Spinal cord (tissue), 10 donors: ENCODE results near the gene EYA3. TPM values are rescaled to one million over a fixed set of nuclear protein-coding genes. Genes with fewer than 3 reads are reported as not detected.

Source experiments
- DNase-seq, 6 donors: peaks; one replicate each; pipeline versions ENCODE4 v3.0.0 to v3.0.0-alpha.2; 2013 to 2015; ENCODE audit warnings: low spot score in 6 of 6, low read depth in 4 of 6
- H3K27ac ChIP-seq: one replicate; pipeline ENCODE4 v1.5.1; 2013; ENCODE audit warnings: low read depth, low read length, control low read depth
- H3K27me3 ChIP-seq: one replicate; pipeline ENCODE4 v1.6.1; 2013; ENCODE audit warnings: low read length; ENCODE audit not compliant: control insufficient read depth, insufficient read depth
- H3K36me3 ChIP-seq: one replicate; pipeline ENCODE4 v1.6.1; 2013; ENCODE audit warnings: low read length; ENCODE audit not compliant: control insufficient read depth, insufficient read depth
- H3K4me1 ChIP-seq: one replicate; pipeline ENCODE4 v1.6.1; 2013; ENCODE audit warnings: low read length; ENCODE audit not compliant: control insufficient read depth, insufficient read depth
- H3K4me3 ChIP-seq: one replicate; pipeline ENCODE4 v1.5.1; 2013; ENCODE audit warnings: low read depth, low read length, control low read depth
- H3K9me3 ChIP-seq: one replicate; pipeline ENCODE4 v1.6.1; 2013; ENCODE audit warnings: low read length; ENCODE audit not compliant: control insufficient read depth, insufficient read depth
- WGBS: methylation state at CpG from one replicate; pipeline ENCODE4 v1.1.5; 2013; ENCODE audit warnings: missing lambda C conversion rate; ENCODE audit not compliant: insufficient coverage; 5-methylcytosine and 5-hydroxymethylcytosine counted together
- polyA plus RNA-seq, 2 donors: library from polyadenylated mRNA; unstranded; fragments of 120-200 nt; gene quantifications; one replicate each; pipeline ENCODE4 v1.2.1, GENCODE V29; 2013; ENCODE audit not compliant: insufficient read length in 2 of 2
- total RNA-seq, 2 donors: library from RNA; depleted of rRNA in 1 of 2; stranded (reverse); fragments of 120-200 nt in 1 of 2; fragments of >200 nt in 1 of 2; gene quantifications; one replicate each; pipeline versions ENCODE4 v1.2.3 to v1.2.4, GENCODE V29; 2013 to 2014
- donor health status: healthy.

The EYA3 gene
- total and polyA plus RNA-seq, 4 donors = 14.3 to 17.5 (median 15.1) TPM

- Histone ChIP-seq H3K4me1 (peaks cover 29% of the 10 kb centered on the region), H3K36me3 (peaks cover 7% of the 10 kb centered on the region), H3K4me3 (no peak overlapping the region), H3K27me3 (no peaks in the 10 kb centered on the region), H3K9me3 (no peaks in the 10 kb centered on the region), H3K27ac (no peak overlapping the region)
- WGBS = 95% methylated on average over 4 of the region's 5 CpGs
- no peak for DNase-seq
Measured at GRCh38 chr1:27957655-27958054, 130.8 kb downstream of the EYA3 start.

DNA sequence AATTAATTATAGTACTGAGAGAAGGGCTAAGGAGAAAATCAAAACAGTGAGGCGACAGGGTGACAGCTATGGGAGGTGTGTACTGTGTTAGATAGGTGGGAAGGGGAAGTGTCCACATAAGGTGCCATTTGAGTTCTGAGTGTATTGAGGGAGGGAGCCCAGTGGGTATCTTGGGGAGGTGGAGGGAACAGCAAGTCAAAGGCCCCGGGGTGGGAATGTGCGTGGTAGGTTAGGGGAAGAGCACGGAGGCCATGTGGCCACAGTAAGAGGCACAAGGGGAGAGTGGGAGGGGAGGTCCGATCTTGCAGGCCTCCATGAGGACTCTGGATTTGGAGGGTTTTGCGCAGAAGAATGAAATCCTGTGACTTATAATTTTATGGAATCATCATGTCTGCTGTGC lies 131.6 kb downstream of the EYA3 start:
- 90% methylated on average over 6 of the region's 6 CpGs for WGBS
- Histone ChIP-seq H3K9me3 (no peaks in the 10 kb centered on the region), H3K27ac (no peak overlapping the region), H3K4me1 (peaks cover 29% of the 10 kb centered on the region), H3K27me3 (no peaks in the 10 kb centered on the region), H3K36me3 (peaks cover 7% of the 10 kb centered on the region), H3K4me3 (no peak overlapping the region)
- no peak for DNase-seq

- Histone ChIP-seq H3K36me3 (peaks cover 7% of the 10 kb centered on the region), H3K27me3 (no peaks in the 10 kb centered on the region), H3K4me3 (no peak overlapping the region), H3K27ac (no peak overlapping the region), H3K9me3 (no peaks in the 10 kb centered on the region), H3K4me1 (peaks cover 15% of the 10 kb centered on the region)
- no peak for DNase-seq
- 98% methylated on average over 4 of the region's 6 CpGs for WGBS
Measured at GRCh38 chr1:27955076-27955475, 133.3 kb downstream of the EYA3 start.

- DNase-seq = no peak
- Histone ChIP-seq H3K9me3 (no peaks in the 10 kb centered on the region), H3K36me3 (peaks cover 7% of the 10 kb centered on the region), H3K4me1 (peaks cover 10% of the 10 kb centered on the region), H3K27me3 (no peaks in the 10 kb centered on the region), H3K27ac (no peak overlapping the region), H3K4me3 (no peak overlapping the region)
- 94% methylated on average over 7 of the region's 10 CpGs for WGBS
Measured at GRCh38 chr1:27954186-27954585, 134.2 kb downstream of the EYA3 start.

DNA sequence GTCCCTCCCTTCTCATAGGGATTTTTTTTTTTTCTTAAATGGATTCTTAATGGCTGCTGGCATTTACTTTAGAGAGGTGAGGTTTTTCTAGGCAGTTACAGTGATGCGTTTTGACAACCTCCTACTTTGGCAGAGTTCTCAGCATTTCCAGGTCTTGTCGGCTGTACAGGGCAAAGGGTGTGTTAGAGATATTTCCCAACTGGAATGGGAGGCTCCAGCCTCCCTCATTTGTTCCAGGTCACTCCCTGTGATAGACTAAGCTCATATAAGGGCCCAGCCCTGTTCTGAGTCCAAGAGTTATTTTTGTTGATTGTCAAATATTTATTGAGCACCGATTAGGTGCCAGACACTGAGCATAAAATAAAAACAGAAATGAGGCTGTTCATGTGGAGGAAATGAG lies 136.3 kb downstream of the EYA3 start:
- Histone ChIP-seq H3K27me3 (no peaks in the 10 kb centered on the region), H3K4me1 (no peaks in the 10 kb centered on the region), H3K27ac (no peak overlapping the region), H3K9me3 (no peaks in the 10 kb centered on the region), H3K36me3 (no peaks in the 10 kb centered on the region), H3K4me3 (no peak overlapping the region)
- no peak for DNase-seq
- WGBS = 100% methylated on average over 1 of the region's 3 CpGs

- no peak for DNase-seq
- no peaks in the 10 kb centered on the region for H3K9me3 ChIP-seq
- no peaks in the 10 kb centered on the region for H3K27me3 ChIP-seq
- WGBS = 67% methylated on average over 1 of the region's 3 CpGs
- no peak overlapping the region for H3K27ac ChIP-seq
- no peaks in the 10 kb centered on the region for H3K4me1 ChIP-seq
- no peak overlapping the region for H3K4me3 ChIP-seq
- H3K36me3 ChIP-seq = no peaks in the 10 kb centered on the region
Measured at GRCh38 chr1:27951396-27951795, 137.0 kb downstream of the EYA3 start.

GRCh38 chr1:27949027-27949426 lies 139.4 kb downstream of the EYA3 start:
- Histone ChIP-seq H3K27ac (no peak overlapping the region), H3K9me3 (no peaks in the 10 kb centered on the region), H3K4me1 (no peaks in the 10 kb centered on the region), H3K36me3 (peaks cover 4% of the 10 kb centered on the region), H3K27me3 (no peaks in the 10 kb centered on the region), H3K4me3 (no peak overlapping the region)
- DNase-seq = no peak
- 94% methylated on average over 8 of the region's 8 CpGs for WGBS

DNA sequence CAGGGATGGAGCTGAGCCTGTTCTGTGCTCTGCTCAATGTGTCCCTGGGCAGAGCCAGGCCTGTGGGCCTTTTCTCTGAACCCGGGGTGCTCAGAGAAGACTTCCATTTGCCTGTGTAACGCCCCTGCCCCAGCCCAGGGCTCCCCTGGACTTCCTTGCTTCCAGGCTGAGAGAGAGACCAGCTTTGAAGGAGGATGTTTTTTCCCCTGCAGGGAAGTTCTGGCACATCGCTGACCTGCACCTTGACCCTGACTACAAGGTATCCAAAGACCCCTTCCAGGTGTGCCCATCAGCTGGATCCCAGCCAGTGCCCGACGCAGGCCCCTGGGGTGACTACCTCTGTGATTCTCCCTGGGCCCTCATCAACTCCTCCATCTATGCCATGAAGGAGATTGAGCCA lies 143.4 kb downstream of the EYA3 start:
- Histone ChIP-seq H3K27me3 (no peaks in the 10 kb centered on the region), H3K27ac (no peak overlapping the region), H3K36me3 (peaks cover 4% of the 10 kb centered on the region), H3K4me3 (no peak overlapping the region), H3K4me1 (no peaks in the 10 kb centered on the region), H3K9me3 (no peaks in the 10 kb centered on the region)
- no peak for DNase-seq
- WGBS = 85% methylated on average over 5 of the region's 5 CpGs

DNA sequence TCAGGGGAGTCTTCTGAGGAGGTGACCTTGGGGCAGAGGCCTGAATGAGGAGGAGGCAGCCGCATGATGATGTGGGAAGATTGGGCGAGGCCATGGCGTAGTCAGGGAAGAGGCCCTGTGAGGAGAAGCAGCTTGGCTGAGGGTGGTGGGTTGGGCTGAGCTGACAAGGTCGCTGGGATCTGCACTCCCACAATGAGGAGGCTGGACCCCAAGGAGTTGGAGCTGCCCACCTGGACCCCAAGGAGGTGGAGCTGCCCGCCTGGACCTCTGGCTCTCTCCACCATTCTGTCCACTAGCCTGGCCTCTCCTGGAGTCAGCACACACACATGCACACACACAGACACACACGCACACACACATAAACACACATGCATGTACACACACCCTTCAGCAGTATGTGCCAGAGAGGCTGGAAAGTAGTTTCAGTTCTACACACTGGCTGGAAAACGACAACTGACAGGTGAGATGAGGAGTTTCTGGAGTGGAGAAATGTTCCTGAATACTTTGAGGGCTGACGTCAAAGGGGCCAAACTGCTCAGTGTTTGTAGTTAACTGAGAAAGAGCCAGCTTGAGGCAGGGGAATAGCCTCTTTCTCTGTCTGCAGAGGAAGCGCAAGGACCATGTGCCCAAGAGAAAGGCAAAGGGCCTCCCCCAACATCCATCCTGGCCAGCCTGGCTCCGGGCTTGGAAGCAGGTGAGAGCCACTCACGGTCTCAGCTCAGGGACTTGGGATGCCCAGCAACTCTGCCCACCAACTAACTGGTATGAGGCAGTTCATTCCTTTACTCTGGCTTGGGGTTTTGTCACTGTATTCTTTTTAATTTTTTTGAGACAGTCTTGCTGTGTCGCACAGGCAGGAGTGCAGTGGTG lies 146.5 kb downstream of the EYA3 start:
- Histone ChIP-seq H3K4me3 (no peak overlapping the region), H3K4me1 (no peaks in the 10 kb centered on the region), H3K27ac (no peak overlapping the region), H3K27me3 (no peaks in the 10 kb centered on the region), H3K36me3 (peaks cover 4% of the 10 kb centered on the region), H3K9me3 (no peaks in the 10 kb centered on the region)
- 92% methylated on average over 10 of the region's 12 CpGs for WGBS
- no peak for DNase-seq

GRCh38 chr1:27940870-27941560 lies 147.4 kb downstream of the EYA3 start:
- DNase-seq = no peak
- no peaks in the 10 kb centered on the region for H3K27me3 ChIP-seq
- H3K27ac ChIP-seq = no peak overlapping the region
- 64% methylated on average over 6 of the region's 9 CpGs for WGBS
- H3K36me3 ChIP-seq = peaks cover 4% of the 10 kb centered on the region
- no peaks in the 10 kb centered on the region for H3K9me3 ChIP-seq
- no peaks in the 10 kb centered on the region for H3K4me1 ChIP-seq
- H3K4me3 ChIP-seq = no peak overlapping the region
